WTC11 (cell line): ENCODE results near the gene TH. TPM values are rescaled to one million over a fixed set of nuclear protein-coding genes. Genes with fewer than 3 reads are reported as not detected.
A peak's percentile ranks its signal among the peaks of the same experiment; 100 is the strongest.

Experiments
- ATAC-seq: fragments of 200-7000 bp; cut with Tn5 transposase; 2 replicates; pipeline ENCODE4 v1.10.0; 2021; ENCODE audit warnings: mild to moderate bottlenecking, moderate library complexity
- CTCF ChIA-PET: fragments of 300-600 bp; sonication (Branson Sonifier 250); formaldehyde crosslinking; loops from one replicate; lab custom pipeline; 2021; ENCODE audit warnings: antibody characterized with exemption; lab: Charles Lee
- POLR2A ChIA-PET: fragments of 350-600 bp; sonication (Branson Sonifier 250); formaldehyde crosslinking; loops from one replicate; lab custom pipeline; 2021; ENCODE audit warnings: antibody characterized with exemption; lab: Charles Lee
- DNase-seq: peaks from one replicate; pipeline ENCODE4 v3.0.0; 2021; ENCODE audit warnings: low spot score
- H3K27ac Mint-ChIP-seq: 2 replicates; pipeline ENCODE4 v1.8.0; 2021; ENCODE audit warnings: mixed read lengths
- H3K27me3 Mint-ChIP-seq: 2 replicates; pipeline ENCODE4 v1.8.0; 2021; ENCODE audit warnings: low read depth, mild to moderate bottlenecking, moderate library complexity, mixed read lengths
- H3K36me3 Mint-ChIP-seq: 2 replicates; pipeline ENCODE4 v1.8.0; 2021; ENCODE audit warnings: mixed read lengths
- H3K4me1 Mint-ChIP-seq: 2 replicates; pipeline ENCODE4 v1.8.0; 2022; ENCODE audit warnings: mixed read lengths
- H3K4me3 Mint-ChIP-seq: 2 replicates; pipeline ENCODE4 v1.8.0; 2021; ENCODE audit warnings: mild to moderate bottlenecking, moderate library complexity, mixed read lengths
- H3K9me3 Mint-ChIP-seq: 2 replicates; pipeline ENCODE4 v1.8.0; 2021; ENCODE audit warnings: mixed read lengths
- ATF3 ChIP-seq: sonication (generic); formaldehyde crosslinking; conservative IDR thresholded peaks from 2 replicates; pipeline ENCODE4 v1.8.1; 2022; ENCODE audit warnings: mild to moderate bottlenecking, missing genetic modification reagents
- CBFB ChIP-seq: sonication (generic); formaldehyde crosslinking; IDR thresholded peaks from 2 replicates; pipeline ENCODE4 v1.8.1; 2022; ENCODE audit warnings: mild to moderate bottlenecking, low read depth, missing genetic modification reagents
- ERG ChIP-seq: fragments of 250-450 bp; sonication (Bioruptor Pico); IDR thresholded peaks from 2 replicates; pipeline ENCODE4 v1.8.0; 2021; ENCODE audit warnings: mild to moderate bottlenecking
- ETV6 ChIP-seq: sonication (generic); formaldehyde crosslinking; IDR thresholded peaks from 2 replicates; pipeline ENCODE4 v1.8.1; 2022; ENCODE audit warnings: mild to moderate bottlenecking, missing genetic modification reagents
- HMGA2 ChIP-seq: fragments of 250-450 bp; sonication (Bioruptor Pico); IDR thresholded peaks from 2 replicates; pipeline ENCODE4 v1.4.0; 2021; ENCODE audit warnings: mild to moderate bottlenecking, moderate library complexity
- HMGXB4 ChIP-seq: sonication (generic); formaldehyde crosslinking; IDR thresholded peaks from 2 replicates; pipeline ENCODE4 v1.8.1; 2023; ENCODE audit warnings: mild to moderate bottlenecking, moderate library complexity, missing genetic modification reagents
- IRF2 ChIP-seq: sonication (generic); formaldehyde crosslinking; IDR thresholded peaks from 2 replicates; pipeline ENCODE4 v1.8.0; 2022; ENCODE audit warnings: low read depth, missing genetic modification reagents, borderline replicate concordance
- PRDM15 ChIP-seq: sonication (generic); formaldehyde crosslinking; IDR thresholded peaks from 2 replicates; pipeline ENCODE4 v1.8.0; 2022; ENCODE audit warnings: missing genetic modification reagents
- PRRX2 ChIP-seq: fragments of 250-450 bp; sonication (Bioruptor Pico); IDR thresholded peaks from 2 replicates; pipeline ENCODE4 v1.8.0; 2021; ENCODE audit warnings: mild to moderate bottlenecking
- SMAD3 ChIP-seq: sonication (generic); formaldehyde crosslinking; IDR thresholded peaks from 2 replicates; pipeline ENCODE4 v1.8.0; 2022; ENCODE audit warnings: missing genetic modification reagents, mild to moderate bottlenecking, borderline replicate concordance
- STAT6 ChIP-seq: sonication (generic); formaldehyde crosslinking; conservative IDR thresholded peaks from 2 replicates; pipeline ENCODE4 v1.8.1; 2023; ENCODE audit warnings: mild to moderate bottlenecking, low read depth, missing genetic modification reagents, moderate library complexity
- TP53 ChIP-seq: sonication (generic); formaldehyde crosslinking; IDR thresholded peaks from 2 replicates; pipeline ENCODE4 v1.8.1; 2023; ENCODE audit warnings: mild to moderate bottlenecking, missing genetic modification reagents
- ZNF317 ChIP-seq: sonication (generic); formaldehyde crosslinking; IDR thresholded peaks from 2 replicates; pipeline ENCODE4 v1.8.1; 2023; ENCODE audit warnings: low read depth, mild to moderate bottlenecking, moderate library complexity, missing genetic modification reagents, borderline replicate concordance
- ZSCAN18 ChIP-seq: fragments of 250-450 bp; sonication (Bioruptor Pico); IDR thresholded peaks from 2 replicates; pipeline ENCODE4 v2.1.2; 2022; ENCODE audit warnings: mild to moderate bottlenecking, moderate library complexity
- total RNA-seq: library from RNA; stranded (reverse); gene quantifications from 3 replicates; pipeline ENCODE4 v1.2.3, GENCODE V29; 2021

The TH gene
- total RNA-seq, 1 experiment from 2014 or later = not detected

GRCh38 chr11:2164081-2164480 lies 7.5 kb downstream of the TH start:
- no peaks in the 10 kb centered on the region for H3K4me1 Mint-ChIP-seq

GRCh38 chr11:2163428-2163978 lies 8.1 kb downstream of the TH start:
- DNase-seq (no peak), ATAC-seq (no peak)
- TF ChIP-seq PRDM15 (CRISPR knock-in tag) = peak; percentile 75
- TF ChIP-seq TP53 (CRISPR knock-in tag) = no peak
- CTCF ChIA-PET = interaction anchor here (0.6 to 3.9 kb wide), 9 partner anchors 8 to 287 kb away, joined by 3 to 25 read pairs (median 7); no protein-coding TSS in a partner anchor
- H3K27me3 Mint-ChIP-seq = no peaks in the 10 kb centered on the region
- H3K36me3 Mint-ChIP-seq = no peaks in the 10 kb centered on the region
- POLR2A ChIA-PET = no interaction called here
- no peak overlapping the region for H3K4me3 Mint-ChIP-seq
- no peaks in the 10 kb centered on the region for H3K4me1 Mint-ChIP-seq
- no peaks in the 10 kb centered on the region for H3K9me3 Mint-ChIP-seq
- H3K27ac Mint-ChIP-seq = no peak overlapping the region

More at GRCh38 chr11:2164081-2164480, 7.5 kb downstream of the TH start:
- Mint-ChIP-seq H3K27ac (no peak overlapping the region), H3K36me3 (no peaks in the 10 kb centered on the region), H3K4me3 (no peak overlapping the region), H3K9me3 (no peaks in the 10 kb centered on the region), H3K27me3 (no peaks in the 10 kb centered on the region)
- ChIA-PET POLR2A (no interaction called here), CTCF (interaction anchor here (1.0 to 3.9 kb wide), 8 partner anchors 8 to 1001 kb away, joined by 3 to 25 read pairs (median 7); partner anchors contain the start of gene OSBPL5)
- no peak for DNase-seq
- TF ChIP-seq TP53 (CRISPR knock-in tag) = no peak
- no peak for TF ChIP-seq HMGA2 (CRISPR knock-in tag)
- TF ChIP-seq ATF3 (CRISPR knock-in tag) = no peak
- no peak for TF ChIP-seq PRRX2 (CRISPR knock-in tag)
- TF ChIP-seq HMGXB4 (CRISPR knock-in tag) = no peak
- no peak for TF ChIP-seq ETV6 (CRISPR knock-in tag)
- no peak for TF ChIP-seq STAT6
- no peak for TF ChIP-seq IRF2 (CRISPR knock-in tag)
- no peak for TF ChIP-seq ERG (CRISPR knock-in tag)
- no peak for TF ChIP-seq SMAD3 (CRISPR knock-in tag)
- no peak for TF ChIP-seq ZSCAN18
- TF ChIP-seq ZNF317 (CRISPR knock-in tag) = no peak
- no peak for TF ChIP-seq CBFB
- no peak for ATAC-seq
